GM19324 (cell line): ENCODE measurements around the gene NEURL1.
"Not testable (repeated sequence)": the region's sequence is repeated elsewhere in the genome, so short reads cannot be mapped to it uniquely, and the experiment has no call there.

Experiments used
- ATAC-seq: cut with Tn5 transposase; IDR thresholded peaks from one replicate; pipeline ENCODE4 v1.9.1; 2021; ENCODE audit warnings: mild to moderate bottlenecking, moderate library complexity; ENCODE audit not compliant: unreplicated experiment, low FRiP score

Gene NEURL1

GRCh38 chr10:103618575-103619423, 125.3 kb downstream of the NEURL1 start:
- ATAC-seq: no peak

- no peak for ATAC-seq
Observed at GRCh38 chr10:103619424-103620351, 126.2 kb downstream of the NEURL1 start.

- ATAC-seq: no peak
Observed at GRCh38 chr10:103620352-103620740, 126.8 kb downstream of the NEURL1 start.

- ATAC-seq: no peak
Observed at GRCh38 chr10:103620891-103621782, 127.6 kb downstream of the NEURL1 start.

DNA sequence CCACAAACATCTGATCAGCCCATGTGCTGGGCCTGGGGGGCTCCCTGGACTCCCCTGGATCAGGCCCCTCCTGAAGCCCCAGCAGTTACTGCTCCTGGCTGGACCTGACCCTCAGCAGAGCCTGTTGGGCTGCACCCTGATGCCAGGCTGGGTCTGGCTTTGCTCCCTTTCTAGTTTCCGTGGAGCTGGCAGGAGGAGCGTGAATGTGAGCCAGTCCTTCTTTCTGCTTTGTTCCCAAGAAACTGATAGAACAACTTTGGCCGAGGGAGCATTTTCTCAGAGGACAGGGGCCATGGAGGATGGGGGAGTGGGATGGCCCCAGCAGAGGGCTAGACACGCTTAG, 128.2 kb downstream of the NEURL1 start:
- ATAC-seq: no peak

DNA sequence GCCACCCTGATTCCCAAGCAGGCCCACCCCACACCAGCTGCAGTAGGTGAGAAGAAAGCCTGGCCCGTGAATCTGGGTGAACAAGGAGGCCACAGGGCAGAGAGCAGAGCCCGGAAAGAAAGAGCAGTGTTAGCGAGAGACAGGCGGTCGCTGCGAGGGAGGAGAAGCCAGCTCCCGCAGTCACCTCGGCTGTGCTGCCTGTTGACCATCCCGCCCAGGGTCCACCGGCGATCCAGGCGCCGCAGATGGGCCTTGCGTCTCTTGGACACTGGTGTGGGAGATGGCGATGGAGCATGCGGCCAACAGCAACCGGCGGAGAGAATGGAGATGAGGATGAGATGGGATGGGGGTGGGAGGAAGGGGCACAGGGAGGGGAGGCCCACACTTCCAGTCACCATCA, 128.8 kb downstream of the NEURL1 start:
- ATAC-seq: no peak

DNA sequence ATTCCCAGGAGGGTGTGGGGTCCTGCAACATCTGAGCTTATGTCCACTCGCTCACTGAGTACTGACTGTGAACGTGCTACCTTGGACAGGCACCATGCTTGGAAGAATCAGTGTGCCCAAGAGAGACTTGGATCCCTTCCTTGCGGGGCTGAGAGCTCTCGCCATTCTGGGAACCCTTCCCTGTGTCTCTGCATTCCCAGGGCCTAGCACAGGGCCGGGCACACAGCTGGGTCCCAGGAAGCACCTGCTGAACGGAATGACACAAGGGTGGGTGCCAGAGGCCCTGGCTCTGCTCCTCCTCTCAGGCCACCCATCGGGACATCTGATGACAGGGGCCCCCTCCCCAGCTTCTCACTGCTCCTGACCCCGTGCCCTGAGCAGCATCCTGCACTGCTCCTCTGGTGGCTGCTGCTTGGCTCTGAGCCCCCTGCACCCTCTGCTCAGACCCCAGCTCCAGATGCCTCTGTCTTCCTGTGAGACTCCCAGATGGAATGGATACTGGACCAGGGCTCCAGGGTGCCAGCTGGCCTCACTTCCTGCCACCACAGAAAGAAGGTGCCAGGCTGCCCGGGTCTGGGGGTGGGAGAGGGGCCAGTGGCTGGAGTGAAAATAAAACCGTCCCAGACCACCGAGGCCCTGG, 129.6 kb downstream of the NEURL1 start:
- ATAC-seq: no peak

DNA sequence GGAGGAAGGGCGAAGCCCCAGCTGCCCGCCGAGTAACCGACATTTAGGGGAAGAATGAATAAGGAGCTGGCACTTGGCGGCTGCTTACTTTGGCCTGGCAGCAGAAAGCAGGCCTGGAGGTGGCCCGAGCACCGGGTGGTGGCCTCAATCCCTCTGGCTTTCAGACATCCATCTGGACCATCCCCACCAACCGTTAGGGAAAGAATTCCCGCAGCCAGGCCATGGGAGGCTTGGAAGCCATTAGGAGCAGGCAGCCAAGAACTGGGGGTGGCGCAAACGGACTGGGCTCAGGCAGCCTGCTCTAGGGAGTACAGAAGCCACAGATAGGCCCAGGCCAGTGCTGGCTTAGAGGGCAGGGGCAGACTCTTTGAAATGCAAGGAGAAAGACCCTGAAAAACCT, 132.7 kb downstream of the NEURL1 start:
- no peak for ATAC-seq

GRCh38 chr10:103627111-103627892, 133.8 kb downstream of the NEURL1 start:
- ATAC-seq: no peak

DNA sequence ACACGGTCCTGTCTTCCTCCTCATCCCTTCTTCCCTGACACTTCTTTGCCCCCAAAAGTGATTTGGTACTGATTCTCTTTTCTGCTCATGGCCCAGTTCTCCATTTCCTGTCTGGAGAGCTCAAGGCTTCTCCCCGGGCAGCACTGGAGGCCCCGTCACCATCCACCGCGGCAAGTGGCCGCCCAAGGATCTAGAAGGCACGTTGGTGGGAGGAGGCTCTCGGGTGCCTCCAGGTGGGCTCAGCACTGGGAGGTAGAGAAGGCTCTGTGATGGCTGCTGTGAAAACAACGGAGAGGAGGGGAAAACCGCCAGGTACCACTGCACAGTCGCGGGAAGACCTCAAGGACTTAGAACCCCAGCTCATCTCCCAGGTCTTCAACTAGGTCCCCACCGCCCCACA, 134.4 kb downstream of the NEURL1 start:
- ATAC-seq: no peak

DNA sequence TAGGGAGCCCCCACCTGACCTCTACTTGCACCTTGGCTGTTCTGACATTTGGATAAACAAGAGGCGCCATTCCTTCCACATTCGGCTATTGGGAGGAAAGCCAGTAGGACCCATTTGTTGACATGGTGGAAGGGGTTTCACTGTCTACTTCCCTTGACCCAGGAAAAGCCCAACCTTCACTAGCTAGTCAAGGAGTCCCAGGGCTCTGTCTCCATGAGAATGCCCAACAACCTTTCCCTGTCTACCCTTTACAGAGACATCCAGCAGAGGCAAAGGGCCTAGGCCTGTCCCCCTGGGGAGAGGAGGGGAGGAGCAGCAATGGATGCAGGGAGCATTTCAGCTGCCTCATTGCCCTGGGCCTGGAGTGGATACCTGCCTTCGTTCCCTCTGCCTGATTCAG, 136.1 kb downstream of the NEURL1 start:
- ATAC-seq: no peak

GRCh38 chr10:103630156-103630555, 136.7 kb downstream of the NEURL1 start:
- ATAC-seq: no peak

- ATAC-seq: no peak
Observed at GRCh38 chr10:103632247-103632642, 138.7 kb downstream of the NEURL1 start.

DNA sequence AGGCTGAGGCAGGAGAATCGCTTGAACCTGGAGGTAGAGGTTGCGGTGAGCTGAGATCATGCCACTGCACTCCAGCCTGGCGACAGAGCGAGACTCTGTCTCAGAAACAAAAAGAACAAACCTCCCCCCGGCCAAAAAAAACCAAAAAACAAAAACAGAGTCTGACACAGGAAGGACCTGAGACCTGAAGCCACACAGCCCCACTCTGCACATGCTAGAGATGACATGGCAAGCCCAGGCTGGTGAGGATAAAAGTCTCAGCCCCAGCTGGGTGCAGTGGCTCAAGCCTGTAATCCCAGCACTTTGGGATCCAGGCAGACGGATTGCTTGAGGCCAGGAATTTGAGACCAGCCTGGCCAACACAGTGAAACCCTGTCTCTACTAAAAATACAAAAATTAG, 139.4 kb downstream of the NEURL1 start:
- not testable (repeated sequence) for ATAC-seq

DNA sequence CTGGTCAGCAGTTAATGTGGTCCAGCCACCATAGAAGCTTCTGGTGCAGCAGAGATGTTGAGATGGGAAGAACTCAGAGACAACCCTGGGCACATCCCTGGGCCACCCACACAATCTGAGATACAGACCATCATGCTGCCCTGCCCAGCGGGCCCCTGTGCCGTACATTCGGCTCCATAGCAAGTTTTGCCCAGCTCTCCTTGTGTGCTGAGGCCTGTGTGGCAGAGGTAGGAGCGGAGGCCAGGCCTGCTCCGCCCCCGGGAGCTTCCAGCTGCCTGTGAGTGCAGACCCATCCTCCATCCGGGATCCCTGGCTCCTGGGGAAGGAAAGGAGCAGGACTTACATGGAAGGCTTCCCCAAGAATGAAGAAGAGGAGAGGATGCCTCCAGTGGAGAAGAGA, 140.3 kb downstream of the NEURL1 start:
- ATAC-seq: no peak

DNA sequence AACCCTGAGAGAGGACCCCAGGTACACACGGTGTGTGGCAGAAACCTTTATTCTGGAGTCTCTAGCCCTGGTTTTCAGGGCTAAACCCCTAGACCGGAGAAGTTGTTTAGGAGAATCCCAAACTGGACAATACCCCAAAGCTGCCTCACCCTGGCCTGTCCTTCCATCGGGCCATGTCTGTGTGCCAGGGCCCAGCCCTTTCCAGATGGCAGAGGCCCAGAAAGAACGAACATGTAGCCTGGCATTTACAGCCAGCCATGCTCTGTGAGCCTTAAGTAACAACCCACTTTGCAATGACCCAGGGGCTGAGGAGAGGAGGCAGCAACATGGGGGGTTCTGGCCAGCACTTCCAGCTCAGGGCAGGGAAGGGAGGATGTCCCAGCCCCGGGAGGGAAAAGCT, 142.1 kb downstream of the NEURL1 start:
- no peak for ATAC-seq

DNA sequence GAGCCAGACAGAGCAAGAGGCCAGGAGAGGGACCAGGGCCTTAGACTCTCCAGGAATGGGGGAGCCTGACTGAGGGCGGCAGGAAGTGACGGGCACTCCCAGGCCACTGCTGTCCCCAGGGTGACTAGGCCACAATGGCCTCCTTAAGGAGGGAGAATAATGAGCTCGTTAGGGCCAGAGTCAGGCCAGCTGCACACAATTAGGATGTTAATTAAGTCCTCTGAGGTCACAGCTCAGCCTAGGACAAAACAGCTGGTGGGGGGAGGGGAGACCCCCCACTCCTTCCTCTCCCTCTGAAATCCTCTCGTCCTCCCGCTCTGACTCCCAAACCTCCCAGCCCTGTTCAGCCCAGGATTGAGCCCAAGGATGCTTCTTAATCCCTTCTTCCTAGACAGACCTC, 143.0 kb downstream of the NEURL1 start:
- no peak for ATAC-seq

DNA sequence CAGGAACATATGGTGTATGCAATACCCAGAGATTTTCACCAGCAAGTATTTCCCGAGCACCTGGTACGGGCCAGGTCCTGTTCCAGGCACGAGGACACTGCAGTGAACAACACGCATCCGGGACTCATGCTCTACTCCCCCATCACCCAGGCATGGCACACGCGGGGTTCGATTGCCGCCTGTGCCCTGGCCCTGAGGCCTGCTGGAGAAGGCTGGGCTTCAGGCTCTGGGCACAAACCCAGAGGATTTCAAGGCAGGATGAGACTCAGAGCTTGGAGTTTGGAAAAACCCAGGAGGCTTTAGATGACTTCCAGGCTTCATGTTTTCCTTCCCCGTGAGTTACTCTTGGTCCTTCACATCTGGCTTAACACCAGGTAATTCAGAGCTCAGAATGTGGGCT, 143.5 kb downstream of the NEURL1 start:
- ATAC-seq: no peak

DNA sequence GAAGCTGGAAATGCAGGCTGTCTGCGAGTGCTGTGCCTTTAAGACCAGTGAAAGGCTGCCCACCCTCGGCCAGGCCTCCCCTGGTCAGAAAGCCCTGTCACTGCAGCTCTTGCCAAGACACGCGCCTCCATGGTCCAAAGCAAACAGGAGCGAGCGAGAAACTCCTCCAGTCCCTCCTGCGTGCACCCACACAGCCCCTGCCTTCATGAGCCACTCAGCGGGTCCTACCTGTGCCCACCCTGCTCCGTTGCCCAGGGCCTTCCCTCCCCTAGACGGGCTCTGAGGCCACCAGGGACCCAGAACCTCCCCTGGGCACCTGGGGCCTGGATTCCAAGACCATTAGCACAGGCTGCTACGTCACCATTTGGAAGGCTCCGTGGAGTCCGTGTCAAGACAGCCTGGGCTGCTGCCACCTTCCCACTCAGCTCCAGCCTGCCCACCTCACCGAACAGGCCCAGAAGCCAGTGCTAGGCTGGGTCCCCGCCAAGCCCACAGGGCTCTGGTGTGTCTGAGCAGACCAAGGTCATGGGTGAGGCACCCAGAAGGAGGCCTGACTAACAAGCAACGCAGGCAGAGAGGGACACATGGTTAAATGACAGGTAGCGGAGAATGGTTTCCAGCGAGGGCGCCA, 144.5 kb downstream of the NEURL1 start:
- no peak for ATAC-seq
